Measurements from ENCODE around the gene MZF1. TPM values are rescaled to one million over a fixed set of nuclear protein-coding genes. Genes with fewer than 3 reads are reported as not detected.

MZF1 gene
- total and polyA plus RNA-seq, 4 donors = 4.9 to 21.1 (median 8.8) TPM

DNA sequence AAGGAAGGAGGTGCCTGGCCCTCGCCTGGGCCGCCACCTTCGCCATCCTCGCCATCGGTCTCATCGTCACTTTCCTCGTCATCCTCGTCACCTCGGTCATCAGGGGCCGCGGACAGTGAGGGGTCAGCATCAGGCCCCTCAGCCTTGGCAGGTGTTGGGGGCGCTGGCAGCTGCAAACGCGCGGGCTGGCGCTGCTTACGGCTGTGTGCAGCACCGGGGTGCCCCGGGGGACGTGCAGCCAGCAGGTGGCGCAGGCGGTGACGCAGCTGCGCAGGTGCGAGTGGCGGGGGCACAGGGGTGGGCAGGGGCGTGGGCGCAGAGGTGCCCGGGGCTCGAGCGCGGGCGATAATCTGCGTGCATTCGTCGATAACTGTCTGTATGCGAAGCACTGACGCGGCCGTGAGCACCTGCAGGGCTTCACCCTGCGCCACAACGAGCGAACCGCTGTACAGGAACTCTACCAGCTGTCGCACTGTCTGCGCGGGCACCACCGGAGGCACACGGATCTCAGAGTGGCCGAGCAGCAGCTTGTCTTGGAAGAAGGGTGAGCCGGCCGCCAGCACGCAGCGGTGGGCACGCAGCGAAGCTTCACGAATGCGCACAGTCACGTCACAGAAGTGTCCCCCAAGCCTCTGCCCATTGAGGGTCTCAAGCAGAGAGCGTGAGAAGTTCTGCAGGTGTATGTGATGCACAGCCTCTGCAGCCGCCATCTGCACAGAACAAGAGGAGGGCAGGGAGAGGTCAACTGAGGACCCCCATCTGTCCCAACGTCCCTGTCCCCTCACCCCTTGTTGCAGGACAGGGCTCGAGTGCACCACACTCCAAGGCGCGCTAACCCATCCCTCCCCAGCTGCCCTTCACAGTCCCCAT is 55.9 kb downstream of the MZF1 start:
- H3K9ac ChIP-seq (ENCODE audit: low read depth in 1 of 2, low read length in 2 of 2) = no peak overlapping the region
- H3K4me1 ChIP-seq (ENCODE audit: control insufficient read depth in 4 of 4, insufficient read depth in 4 of 4, low read length in 3 of 4) = peaks cover 15 to 62% (median 43%) of the 10 kb centered on the region in 4 donors
- WGBS = 96% methylated on average over 65 of the region's 65 CpGs
- DNase-seq (ENCODE audit: low spot score) = no peak
- H3K4me3 ChIP-seq (ENCODE audit: low read depth in 1 of 3, low read length in 3 of 3) = no peak overlapping the region
- no peaks in the 10 kb centered on the region for H3K9me3 ChIP-seq (ENCODE audit: control insufficient read depth in 4 of 4, low read length in 3 of 4)
- TF ChIP-seq, protein P1, sequence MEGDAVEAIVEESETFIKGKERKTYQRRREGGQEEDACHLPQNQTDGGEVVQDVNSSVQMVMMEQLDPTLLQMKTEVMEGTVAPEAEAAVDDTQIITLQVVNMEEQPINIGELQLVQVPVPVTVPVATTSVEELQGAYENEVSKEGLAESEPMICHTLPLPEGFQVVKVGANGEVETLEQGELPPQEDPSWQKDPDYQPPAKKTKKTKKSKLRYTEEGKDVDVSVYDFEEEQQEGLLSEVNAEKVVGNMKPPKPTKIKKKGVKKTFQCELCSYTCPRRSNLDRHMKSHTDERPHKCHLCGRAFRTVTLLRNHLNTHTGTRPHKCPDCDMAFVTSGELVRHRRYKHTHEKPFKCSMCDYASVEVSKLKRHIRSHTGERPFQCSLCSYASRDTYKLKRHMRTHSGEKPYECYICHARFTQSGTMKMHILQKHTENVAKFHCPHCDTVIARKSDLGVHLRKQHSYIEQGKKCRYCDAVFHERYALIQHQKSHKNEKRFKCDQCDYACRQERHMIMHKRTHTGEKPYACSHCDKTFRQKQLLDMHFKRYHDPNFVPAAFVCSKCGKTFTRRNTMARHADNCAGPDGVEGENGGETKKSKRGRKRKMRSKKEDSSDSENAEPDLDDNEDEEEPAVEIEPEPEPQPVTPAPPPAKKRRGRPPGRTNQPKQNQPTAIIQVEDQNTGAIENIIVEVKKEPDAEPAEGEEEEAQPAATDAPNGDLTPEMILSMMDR (IDR thresholded peaks at IDR 0.05; ENCODE audit: low read depth, low read length, missing input control) = no peak
- TF ChIP-seq, protein P2, sequence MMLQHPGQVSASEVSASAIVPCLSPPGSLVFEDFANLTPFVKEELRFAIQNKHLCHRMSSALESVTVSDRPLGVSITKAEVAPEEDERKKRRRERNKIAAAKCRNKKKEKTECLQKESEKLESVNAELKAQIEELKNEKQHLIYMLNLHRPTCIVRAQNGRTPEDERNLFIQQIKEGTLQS (IDR thresholded peaks at IDR 0.05) = no peak
- no peak for TF ChIP-seq JUND (IDR thresholded peaks at IDR 0.05)
- no peak for TF ChIP-seq EGR1 (IDR thresholded peaks at IDR 0.05; ENCODE audit: low read depth in 2 of 2)
- no peak for TF ChIP-seq SP1 (IDR thresholded peaks at IDR 0.05)
- TF ChIP-seq TAF1 (conservative IDR thresholded peaks at IDR 0.05) = no peak
- TF ChIP-seq RAD21 (IDR thresholded peaks at IDR 0.05) = no peak
- no peak for TF ChIP-seq RXRA (IDR thresholded peaks at IDR 0.05)
- TF ChIP-seq FOXA1 (IDR thresholded peaks at IDR 0.05) = no peak
- no peak for TF ChIP-seq GABPA (IDR thresholded peaks at IDR 0.05 in 1 of 2, conservative IDR thresholded peaks at IDR 0.05 in 1 of 2)
- TF ChIP-seq, protein P3, sequence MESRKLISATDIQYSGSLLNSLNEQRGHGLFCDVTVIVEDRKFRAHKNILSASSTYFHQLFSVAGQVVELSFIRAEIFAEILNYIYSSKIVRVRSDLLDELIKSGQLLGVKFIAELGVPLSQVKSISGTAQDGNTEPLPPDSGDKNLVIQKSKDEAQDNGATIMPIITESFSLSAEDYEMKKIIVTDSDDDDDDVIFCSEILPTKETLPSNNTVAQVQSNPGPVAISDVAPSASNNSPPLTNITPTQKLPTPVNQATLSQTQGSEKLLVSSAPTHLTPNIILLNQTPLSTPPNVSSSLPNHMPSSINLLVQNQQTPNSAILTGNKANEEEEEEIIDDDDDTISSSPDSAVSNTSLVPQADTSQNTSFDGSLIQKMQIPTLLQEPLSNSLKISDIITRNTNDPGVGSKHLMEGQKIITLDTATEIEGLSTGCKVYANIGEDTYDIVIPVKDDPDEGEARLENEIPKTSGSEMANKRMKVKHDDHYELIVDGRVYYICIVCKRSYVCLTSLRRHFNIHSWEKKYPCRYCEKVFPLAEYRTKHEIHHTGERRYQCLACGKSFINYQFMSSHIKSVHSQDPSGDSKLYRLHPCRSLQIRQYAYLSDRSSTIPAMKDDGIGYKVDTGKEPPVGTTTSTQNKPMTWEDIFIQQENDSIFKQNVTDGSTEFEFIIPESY (IDR thresholded peaks at IDR 0.05) = no peak
- no peak for TF ChIP-seq HNF4A (conservative IDR thresholded peaks at IDR 0.05)
- no peak for TF ChIP-seq YY1 (IDR thresholded peaks at IDR 0.05)
- TF ChIP-seq HNF4G (IDR thresholded peaks at IDR 0.05) = no peak
- TF ChIP-seq FOXA2 (IDR thresholded peaks at IDR 0.05) = no peak
- no peak for TF ChIP-seq NR2F2 (IDR thresholded peaks at IDR 0.05)
- TF ChIP-seq, protein P4, sequence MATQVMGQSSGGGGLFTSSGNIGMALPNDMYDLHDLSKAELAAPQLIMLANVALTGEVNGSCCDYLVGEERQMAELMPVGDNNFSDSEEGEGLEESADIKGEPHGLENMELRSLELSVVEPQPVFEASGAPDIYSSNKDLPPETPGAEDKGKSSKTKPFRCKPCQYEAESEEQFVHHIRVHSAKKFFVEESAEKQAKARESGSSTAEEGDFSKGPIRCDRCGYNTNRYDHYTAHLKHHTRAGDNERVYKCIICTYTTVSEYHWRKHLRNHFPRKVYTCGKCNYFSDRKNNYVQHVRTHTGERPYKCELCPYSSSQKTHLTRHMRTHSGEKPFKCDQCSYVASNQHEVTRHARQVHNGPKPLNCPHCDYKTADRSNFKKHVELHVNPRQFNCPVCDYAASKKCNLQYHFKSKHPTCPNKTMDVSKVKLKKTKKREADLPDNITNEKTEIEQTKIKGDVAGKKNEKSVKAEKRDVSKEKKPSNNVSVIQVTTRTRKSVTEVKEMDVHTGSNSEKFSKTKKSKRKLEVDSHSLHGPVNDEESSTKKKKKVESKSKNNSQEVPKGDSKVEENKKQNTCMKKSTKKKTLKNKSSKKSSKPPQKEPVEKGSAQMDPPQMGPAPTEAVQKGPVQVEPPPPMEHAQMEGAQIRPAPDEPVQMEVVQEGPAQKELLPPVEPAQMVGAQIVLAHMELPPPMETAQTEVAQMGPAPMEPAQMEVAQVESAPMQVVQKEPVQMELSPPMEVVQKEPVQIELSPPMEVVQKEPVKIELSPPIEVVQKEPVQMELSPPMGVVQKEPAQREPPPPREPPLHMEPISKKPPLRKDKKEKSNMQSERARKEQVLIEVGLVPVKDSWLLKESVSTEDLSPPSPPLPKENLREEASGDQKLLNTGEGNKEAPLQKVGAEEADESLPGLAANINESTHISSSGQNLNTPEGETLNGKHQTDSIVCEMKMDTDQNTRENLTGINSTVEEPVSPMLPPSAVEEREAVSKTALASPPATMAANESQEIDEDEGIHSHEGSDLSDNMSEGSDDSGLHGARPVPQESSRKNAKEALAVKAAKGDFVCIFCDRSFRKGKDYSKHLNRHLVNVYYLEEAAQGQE (IDR thresholded peaks at IDR 0.05) = no peak
- H3K36me3 ChIP-seq (ENCODE audit: control insufficient read depth in 4 of 4, insufficient read depth in 3 of 4, low read depth in 1 of 4, low read length in 3 of 4) = peaks cover 0 to 9% (median 3%) of the 10 kb centered on the region in 4 donors
- H3K27me3 ChIP-seq (ENCODE audit: control insufficient read depth in 4 of 4, insufficient read depth in 4 of 4, low read length in 3 of 4) = no peaks in the 10 kb centered on the region
- no peak overlapping the region for H3K27ac ChIP-seq (ENCODE audit: low read depth in 1 of 2, low read length in 2 of 2)
